ENCODE data around the gene IGF2BP1.

The IGF2BP1 gene

DNA sequence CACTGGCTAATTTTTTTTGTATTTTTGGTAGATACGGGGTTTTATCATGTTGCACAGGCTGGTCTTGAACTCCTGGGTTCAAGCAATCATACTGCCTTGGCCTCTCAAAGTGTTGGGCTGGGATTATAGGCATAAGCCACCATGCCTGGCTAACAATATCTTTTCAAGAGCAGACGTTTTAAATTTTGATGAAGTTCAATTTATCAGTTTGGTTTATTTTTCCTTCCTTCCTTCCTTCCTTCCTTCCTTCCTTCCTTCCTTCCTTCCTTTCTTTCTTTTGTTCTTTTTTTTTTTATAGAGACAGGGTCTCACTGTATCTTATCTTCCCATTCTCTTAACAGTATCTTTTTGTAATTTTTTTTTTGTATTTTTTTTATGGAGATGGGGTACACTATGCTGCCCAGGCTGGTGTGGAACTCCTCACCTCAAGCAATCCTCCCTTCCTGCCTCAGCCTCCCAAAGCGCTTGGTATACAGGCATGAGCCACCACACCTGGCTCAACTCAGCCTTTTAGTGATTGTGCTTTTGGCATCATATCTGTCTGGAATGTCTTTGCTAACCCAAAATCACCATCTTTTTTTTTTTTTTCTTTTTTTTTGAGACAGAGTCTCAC is 15.2 kb upstream of the IGF2BP1 start:
- no peak for DNase-seq
- no peaks in the 10 kb centered on the region for H3K79me2 ChIP-seq (ENCODE audit: low read length)
- H3K27ac ChIP-seq (ENCODE audit: low read length), result no peak overlapping the region
- H3K4me1 ChIP-seq (ENCODE audit: low read length), result no peaks in the 10 kb centered on the region
- no peak overlapping the region for H2AFZ ChIP-seq (ENCODE audit: low read length)
- no peaks in the 10 kb centered on the region for H4K20me1 ChIP-seq (ENCODE audit: insufficient read depth, low read length)
- no peaks in the 10 kb centered on the region for H3K36me3 ChIP-seq (replicated peaks; ENCODE audit: insufficient read depth, low read length)
- H3K27me3 ChIP-seq (replicated peaks; ENCODE audit: insufficient read depth, low read length), result peaks cover 62% of the 10 kb centered on the region
- H3F3A ChIP-seq (ENCODE audit: insufficient read depth, low read length), result no peaks in the 10 kb centered on the region
- no peak for TF ChIP-seq EZH2 (optimal IDR thresholded peaks at IDR 0.05; ENCODE audit: low read depth, low read length)
- TF ChIP-seq EZH2phosphoT487 (IDR thresholded peaks at IDR 0.05; ENCODE audit: low read length), result no peak
- TF ChIP-seq, protein P1, sequence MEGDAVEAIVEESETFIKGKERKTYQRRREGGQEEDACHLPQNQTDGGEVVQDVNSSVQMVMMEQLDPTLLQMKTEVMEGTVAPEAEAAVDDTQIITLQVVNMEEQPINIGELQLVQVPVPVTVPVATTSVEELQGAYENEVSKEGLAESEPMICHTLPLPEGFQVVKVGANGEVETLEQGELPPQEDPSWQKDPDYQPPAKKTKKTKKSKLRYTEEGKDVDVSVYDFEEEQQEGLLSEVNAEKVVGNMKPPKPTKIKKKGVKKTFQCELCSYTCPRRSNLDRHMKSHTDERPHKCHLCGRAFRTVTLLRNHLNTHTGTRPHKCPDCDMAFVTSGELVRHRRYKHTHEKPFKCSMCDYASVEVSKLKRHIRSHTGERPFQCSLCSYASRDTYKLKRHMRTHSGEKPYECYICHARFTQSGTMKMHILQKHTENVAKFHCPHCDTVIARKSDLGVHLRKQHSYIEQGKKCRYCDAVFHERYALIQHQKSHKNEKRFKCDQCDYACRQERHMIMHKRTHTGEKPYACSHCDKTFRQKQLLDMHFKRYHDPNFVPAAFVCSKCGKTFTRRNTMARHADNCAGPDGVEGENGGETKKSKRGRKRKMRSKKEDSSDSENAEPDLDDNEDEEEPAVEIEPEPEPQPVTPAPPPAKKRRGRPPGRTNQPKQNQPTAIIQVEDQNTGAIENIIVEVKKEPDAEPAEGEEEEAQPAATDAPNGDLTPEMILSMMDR (IDR thresholded peaks at IDR 0.05; ENCODE audit: low read length), result no peak
- H3K4me3 ChIP-seq (ENCODE audit: low read length), result no peak overlapping the region
- no peaks in the 10 kb centered on the region for H3K9me3 ChIP-seq (replicated peaks; ENCODE audit: insufficient read depth, low read length)
- no peaks in the 10 kb centered on the region for H3K9me2 ChIP-seq (replicated peaks; ENCODE audit: insufficient read depth, low read length)
- H3K4me2 ChIP-seq (ENCODE audit: low read depth, low read length), result no peak overlapping the region
- no peak overlapping the region for H3K9ac ChIP-seq (ENCODE audit: low read length)

DNA sequence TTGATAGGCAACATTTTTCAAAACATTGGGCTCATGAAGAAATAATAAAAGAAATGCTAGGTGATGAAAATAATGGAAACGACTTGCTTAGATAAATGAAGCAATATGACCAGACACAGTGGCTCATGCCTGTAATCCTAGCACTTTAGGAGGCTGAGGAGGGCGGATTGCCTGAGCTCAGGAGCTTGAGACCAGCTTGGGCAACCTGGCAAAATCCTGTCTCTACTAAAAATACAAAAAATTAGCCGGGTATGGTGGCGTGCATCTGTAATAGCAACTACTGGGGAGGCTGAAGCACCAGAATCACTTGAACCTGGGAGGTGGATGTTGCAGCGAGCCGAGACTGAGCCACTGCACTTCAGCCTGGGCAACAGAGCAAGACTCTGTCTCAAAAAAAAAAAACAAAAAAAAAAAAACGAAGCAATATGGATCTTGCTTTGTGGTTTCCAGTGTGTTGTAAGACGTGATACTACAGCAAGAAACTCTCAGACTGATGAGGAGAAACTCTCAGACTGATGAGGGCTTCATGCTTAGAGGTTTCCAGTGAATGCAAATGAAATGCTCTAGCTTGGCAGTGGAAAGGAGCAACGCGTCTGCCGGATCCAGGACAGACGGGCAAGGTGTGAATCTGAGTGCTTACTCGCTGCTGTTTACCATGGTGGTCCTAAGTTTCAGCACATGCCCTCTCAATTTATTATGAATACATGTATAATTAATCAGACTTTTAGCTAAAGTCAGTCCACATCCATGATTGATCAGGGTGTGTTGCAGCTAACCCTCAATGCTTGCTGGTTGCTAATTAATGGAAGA is 11.5 kb upstream of the IGF2BP1 start:
- no peak overlapping the region for H3K27ac ChIP-seq (ENCODE audit: low read length)
- H3K4me2 ChIP-seq (ENCODE audit: low read depth, low read length), result no peak overlapping the region
- no peaks in the 10 kb centered on the region for H3K9me3 ChIP-seq (replicated peaks; ENCODE audit: insufficient read depth, low read length)
- H4K20me1 ChIP-seq (ENCODE audit: insufficient read depth, low read length), result no peaks in the 10 kb centered on the region
- H3F3A ChIP-seq (ENCODE audit: insufficient read depth, low read length), result no peaks in the 10 kb centered on the region
- no peak overlapping the region for H3K4me3 ChIP-seq (ENCODE audit: low read length)
- no peak for TF ChIP-seq EZH2phosphoT487 (IDR thresholded peaks at IDR 0.05; ENCODE audit: low read length)
- TF ChIP-seq, protein P1 (IDR thresholded peaks at IDR 0.05; ENCODE audit: low read length), result no peak
- TF ChIP-seq EZH2 (optimal IDR thresholded peaks at IDR 0.05; ENCODE audit: low read depth, low read length), result no peak
- H2AFZ ChIP-seq (ENCODE audit: low read length), result no peak overlapping the region
- H3K9ac ChIP-seq (ENCODE audit: low read length), result no peak overlapping the region
- H3K27me3 ChIP-seq (replicated peaks; ENCODE audit: insufficient read depth, low read length), result peaks cover 84% of the 10 kb centered on the region
- no peaks in the 10 kb centered on the region for H3K36me3 ChIP-seq (replicated peaks; ENCODE audit: insufficient read depth, low read length)
- H3K9me2 ChIP-seq (replicated peaks; ENCODE audit: insufficient read depth, low read length), result no peaks in the 10 kb centered on the region
- no peaks in the 10 kb centered on the region for H3K79me2 ChIP-seq (ENCODE audit: low read length)
- H3K4me1 ChIP-seq (ENCODE audit: low read length), result no peaks in the 10 kb centered on the region
- no peak for DNase-seq

DNA sequence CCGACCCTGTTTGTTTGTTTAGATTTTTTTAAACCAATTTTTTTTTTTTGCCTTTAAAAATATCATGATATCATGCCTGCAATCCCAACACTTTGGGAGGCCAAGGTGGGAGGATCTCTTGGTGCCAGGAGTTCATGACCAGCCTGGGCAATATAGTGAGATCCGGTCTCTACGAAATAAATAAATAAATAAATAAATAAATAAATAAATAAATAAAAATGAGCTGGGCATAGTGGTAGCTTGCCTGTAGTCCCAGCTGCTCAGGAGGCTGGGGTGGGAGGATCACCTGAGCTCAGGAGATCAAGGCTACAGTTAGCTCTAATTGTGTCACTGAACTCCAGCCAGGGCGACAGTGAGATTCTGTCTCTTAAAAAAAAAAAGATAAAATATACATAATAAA is 8.1 kb upstream of the IGF2BP1 start:
- Histone ChIP-seq H3K79me2 (ENCODE audit: low read length) (no peaks in the 10 kb centered on the region), H3K9me2 (replicated peaks; ENCODE audit: insufficient read depth, low read length) (no peaks in the 10 kb centered on the region), H3K9ac (ENCODE audit: low read length) (no peak overlapping the region), H3K27ac (ENCODE audit: low read length) (no peak overlapping the region), H3K4me3 (ENCODE audit: low read length) (no peak overlapping the region), H3K36me3 (replicated peaks; ENCODE audit: insufficient read depth, low read length) (no peaks in the 10 kb centered on the region), H4K20me1 (ENCODE audit: insufficient read depth, low read length) (peaks cover 2% of the 10 kb centered on the region; the same call in 1 of the 2 replicates), H3K27me3 (replicated peaks; ENCODE audit: insufficient read depth, low read length) (peaks cover 91% of the 10 kb centered on the region), H3K4me2 (ENCODE audit: low read depth, low read length) (no peak overlapping the region), H3F3A (ENCODE audit: insufficient read depth, low read length) (no peaks in the 10 kb centered on the region), H2AFZ (ENCODE audit: low read length) (no peak overlapping the region), H3K4me1 (ENCODE audit: low read length) (no peaks in the 10 kb centered on the region), H3K9me3 (replicated peaks; ENCODE audit: insufficient read depth, low read length) (no peaks in the 10 kb centered on the region)
- DNase-seq, result no peak
- no peak for TF ChIP-seq EZH2 (optimal IDR thresholded peaks at IDR 0.05; ENCODE audit: low read depth, low read length)
- TF ChIP-seq, protein P1 (IDR thresholded peaks at IDR 0.05; ENCODE audit: low read length), result no peak
- no peak for TF ChIP-seq EZH2phosphoT487 (IDR thresholded peaks at IDR 0.05; ENCODE audit: low read length)
